Activated naive CD4-positive, alpha-beta T cell treated with anti-CD3 and anti-CD28 coated beads, Interleukin-2, amount 10 ng/mL, durations not matched to agents 7 days and 5 days (primary cell): ENCODE data around the gene CEACAM4.
A peak's percentile ranks its signal among the peaks of the same experiment; 100 is the strongest.

Experiments
- CTCF ChIA-PET: fragments of 350-600 bp; sonication (Branson Sonifier 250); formaldehyde crosslinking; loops from one replicate; lab custom pipeline; 2021; ENCODE audit warnings: antibody characterized with exemption; lab: Charles Lee
- DNase-seq: peaks from one replicate; pipeline ENCODE4 v3.0.0-alpha.2; 2020
- H3K27ac Mint-ChIP-seq: one replicate; pipeline ENCODE4 v1.8.0; 2021; ENCODE audit warnings: mild to moderate bottlenecking, moderate library complexity, mixed read lengths
- H3K27me3 Mint-ChIP-seq: one replicate; pipeline ENCODE4 v1.8.0; 2021; ENCODE audit warnings: mild to moderate bottlenecking, mixed read lengths
- H3K36me3 Mint-ChIP-seq: one replicate; pipeline ENCODE4 v1.8.0; 2021; ENCODE audit warnings: mixed read lengths
- H3K4me1 Mint-ChIP-seq: one replicate; pipeline ENCODE4 v1.8.0; 2021; ENCODE audit warnings: mixed read lengths
- H3K4me3 Mint-ChIP-seq: one replicate; pipeline ENCODE4 v1.8.0; 2021; ENCODE audit warnings: mild to moderate bottlenecking, moderate library complexity, mixed read lengths
- H3K9me3 Mint-ChIP-seq: one replicate; pipeline ENCODE4 v1.8.0; 2021; ENCODE audit warnings: mixed read lengths

CEACAM4 gene

DNA sequence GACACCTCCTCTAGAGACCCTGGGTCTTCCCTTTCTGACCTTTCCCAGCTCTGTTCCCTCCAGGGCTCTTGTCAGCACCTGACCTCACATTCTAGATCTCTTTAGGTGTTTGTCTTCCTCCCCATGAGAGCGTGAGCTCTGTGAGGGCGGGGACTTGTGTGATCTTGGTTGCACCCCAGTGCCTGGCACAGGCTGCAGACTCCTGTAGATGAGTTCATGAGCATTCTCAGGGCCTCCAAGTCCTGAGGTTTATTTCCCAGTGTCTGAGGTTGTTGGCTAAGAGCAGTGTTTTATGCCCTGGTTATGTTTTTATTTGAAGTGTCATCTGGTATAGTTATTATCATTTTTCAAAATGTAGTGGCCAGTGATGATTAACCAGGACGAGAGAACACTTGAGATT lies 596 bp downstream of the CEACAM4 start:
- H3K9me3 Mint-ChIP-seq = peaks cover 11% of the 10 kb centered on the region
- no peak for DNase-seq
- H3K27ac Mint-ChIP-seq = no peak overlapping the region
- no peak overlapping the region for H3K4me3 Mint-ChIP-seq
- H3K4me1 Mint-ChIP-seq = no peaks in the 10 kb centered on the region
- CTCF ChIA-PET = no interaction called here
- H3K36me3 Mint-ChIP-seq = no peaks in the 10 kb centered on the region
- peaks cover 60% of the 10 kb centered on the region for H3K27me3 Mint-ChIP-seq

DNA sequence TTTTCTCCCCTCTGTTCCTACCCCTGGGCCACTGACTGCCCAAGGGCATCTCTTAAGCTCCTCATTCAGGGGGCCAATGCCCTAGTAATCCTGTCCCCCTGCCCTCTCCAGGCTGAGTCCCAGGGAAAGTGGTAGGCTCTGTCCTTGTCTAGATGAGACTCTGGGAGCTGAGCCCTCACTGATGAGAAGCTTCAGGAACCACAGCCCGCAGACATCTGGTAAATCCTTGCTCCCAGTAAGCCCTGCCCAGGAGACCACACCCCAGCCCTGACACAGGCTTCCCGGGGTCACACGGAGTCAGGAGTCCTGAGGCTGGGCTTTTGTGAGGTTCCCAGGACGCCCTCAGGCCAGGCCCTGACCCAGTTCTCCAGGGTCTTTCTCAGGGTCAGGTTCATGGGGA lies 1.9 kb downstream of the CEACAM4 start:
- peaks cover 63% of the 10 kb centered on the region for H3K27me3 Mint-ChIP-seq
- CTCF ChIA-PET = interaction anchor here (1.0 kb wide), 2 partner anchors 17 to 22 kb away, joined by 3 to 6 read pairs; no protein-coding TSS in a partner anchor
- no peaks in the 10 kb centered on the region for H3K36me3 Mint-ChIP-seq
- DNase-seq = no peak
- no peak overlapping the region for H3K4me3 Mint-ChIP-seq
- H3K9me3 Mint-ChIP-seq = peaks cover 2% of the 10 kb centered on the region
- no peak overlapping the region for H3K27ac Mint-ChIP-seq
- no peaks in the 10 kb centered on the region for H3K4me1 Mint-ChIP-seq

DNA sequence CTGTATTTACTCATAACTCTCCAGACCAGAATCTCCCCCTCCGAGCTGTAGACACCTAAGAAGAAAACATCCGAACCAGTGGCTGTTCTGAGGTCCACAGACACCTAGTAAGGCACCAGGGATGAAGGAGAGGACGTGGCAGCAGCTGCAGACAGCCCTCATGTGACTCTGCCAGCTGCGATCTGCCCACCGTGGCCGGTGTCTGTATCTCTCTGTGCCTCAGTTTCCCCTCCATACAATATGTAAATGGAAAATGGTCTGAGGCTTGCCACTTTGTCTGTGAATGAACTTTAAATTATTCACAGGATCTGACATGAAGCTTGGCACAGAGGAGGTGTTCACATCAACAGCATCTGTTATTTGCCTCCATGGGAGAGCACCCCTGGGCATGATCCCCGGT lies 2.4 kb downstream of the CEACAM4 start:
- CTCF ChIA-PET = interaction anchor here (1.0 kb wide), 2 partner anchors 18 to 22 kb away, joined by 3 to 6 read pairs; no protein-coding TSS in a partner anchor
- no peaks in the 10 kb centered on the region for H3K9me3 Mint-ChIP-seq
- H3K27me3 Mint-ChIP-seq = peaks cover 63% of the 10 kb centered on the region
- DNase-seq = no peak
- no peak overlapping the region for H3K27ac Mint-ChIP-seq
- H3K36me3 Mint-ChIP-seq = no peaks in the 10 kb centered on the region
- H3K4me3 Mint-ChIP-seq = no peak overlapping the region
- no peaks in the 10 kb centered on the region for H3K4me1 Mint-ChIP-seq

DNA sequence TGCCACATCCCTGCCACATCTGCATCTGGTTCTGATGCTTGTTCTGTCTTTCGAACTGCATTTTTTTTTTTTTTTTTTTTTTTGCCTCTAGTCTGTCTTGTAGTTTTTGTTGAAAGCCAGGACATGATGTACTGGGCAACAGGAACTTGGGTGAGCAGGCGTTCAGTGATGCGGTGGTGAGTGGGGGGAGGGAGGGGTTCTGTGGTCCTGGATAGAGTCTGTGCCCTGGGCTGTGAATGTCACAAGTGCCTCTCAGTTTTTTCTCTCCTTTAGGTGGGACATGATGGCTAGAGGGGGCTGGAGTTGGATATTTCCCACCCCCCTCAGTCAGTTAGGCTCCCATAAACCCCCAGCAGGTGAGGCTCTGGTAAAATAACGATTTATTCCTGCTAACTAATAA lies 3.5 kb downstream of the CEACAM4 start:
- Mint-ChIP-seq H3K36me3 (no peaks in the 10 kb centered on the region), H3K27me3 (peaks cover 59% of the 10 kb centered on the region), H3K27ac (no peak overlapping the region), H3K9me3 (no peaks in the 10 kb centered on the region), H3K4me1 (no peaks in the 10 kb centered on the region), H3K4me3 (no peak overlapping the region)
- no peak for DNase-seq
- CTCF ChIA-PET = no interaction called here

DNA sequence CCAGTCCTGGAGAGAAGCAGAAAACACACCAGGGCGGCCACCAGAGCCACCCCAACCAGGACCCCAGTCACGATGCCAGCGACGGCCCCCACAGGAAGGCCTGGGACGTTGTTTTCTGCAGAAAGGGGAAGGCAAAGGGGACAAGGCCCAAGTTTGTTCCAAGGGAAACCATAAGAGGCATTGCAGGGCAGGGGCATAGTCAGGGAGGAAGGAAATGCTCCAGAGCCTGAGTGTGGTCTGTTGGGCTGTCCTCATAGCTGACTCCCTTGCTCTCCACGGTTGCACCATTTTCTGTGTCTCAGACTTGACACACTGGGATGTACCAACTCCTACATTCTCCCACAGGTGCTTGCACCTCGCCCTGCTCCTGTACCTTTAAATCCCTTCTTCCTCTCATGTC lies 5.2 kb downstream of the CEACAM4 start:
- no peak overlapping the region for H3K27ac Mint-ChIP-seq
- CTCF ChIA-PET = no interaction called here
- no peak overlapping the region for H3K4me3 Mint-ChIP-seq
- no peaks in the 10 kb centered on the region for H3K4me1 Mint-ChIP-seq
- H3K27me3 Mint-ChIP-seq = peaks cover 46% of the 10 kb centered on the region
- H3K36me3 Mint-ChIP-seq = no peaks in the 10 kb centered on the region
- no peak for DNase-seq
- no peaks in the 10 kb centered on the region for H3K9me3 Mint-ChIP-seq

DNA sequence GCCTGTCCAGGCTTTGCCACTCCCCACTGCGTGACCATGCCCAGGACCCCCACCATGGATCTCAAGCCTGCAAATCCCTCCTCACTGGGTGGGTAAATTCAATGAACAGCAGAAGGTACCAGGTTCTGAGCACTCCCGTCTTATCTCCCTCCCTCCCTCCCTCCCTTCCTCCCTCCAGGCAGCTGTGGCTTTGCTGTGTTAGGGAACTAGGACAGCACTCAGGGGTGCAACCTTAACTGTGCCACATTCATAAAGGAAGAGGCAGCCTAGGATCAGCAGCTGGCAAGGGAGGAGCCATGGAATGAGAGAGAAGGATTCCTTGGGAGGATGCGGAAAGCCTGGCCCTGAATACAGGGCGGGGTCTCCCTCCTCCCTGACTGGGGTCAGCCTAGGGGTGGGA lies 5.6 kb downstream of the CEACAM4 start:
- Mint-ChIP-seq H3K4me1 (no peaks in the 10 kb centered on the region), H3K4me3 (no peak overlapping the region), H3K27ac (no peak overlapping the region), H3K36me3 (no peaks in the 10 kb centered on the region), H3K27me3 (peaks cover 42% of the 10 kb centered on the region), H3K9me3 (no peaks in the 10 kb centered on the region)
- DNase-seq = no peak
- CTCF ChIA-PET = no interaction called here

DNA sequence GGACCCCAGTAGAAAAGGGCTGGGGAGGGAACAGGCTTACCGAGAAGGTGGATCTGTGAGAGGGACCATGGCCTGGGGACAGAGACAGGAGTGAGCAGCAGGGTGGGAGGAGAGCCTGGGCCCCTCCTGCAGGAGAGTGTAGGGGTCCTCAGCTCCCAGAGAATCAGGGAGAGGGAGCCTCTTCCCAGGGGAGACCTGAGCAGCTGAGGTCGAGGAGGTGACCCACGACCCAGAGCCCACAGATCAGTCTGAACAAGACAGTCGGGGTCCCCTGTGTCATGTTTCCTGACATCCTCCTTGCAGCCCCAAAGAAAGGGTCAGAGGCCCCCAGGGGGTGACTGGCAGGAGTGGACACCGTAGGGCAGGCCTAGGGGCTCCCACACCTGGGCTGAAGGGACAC lies 6.7 kb downstream of the CEACAM4 start:
- peaks cover 40% of the 10 kb centered on the region for H3K27me3 Mint-ChIP-seq
- CTCF ChIA-PET = no interaction called here
- no peaks in the 10 kb centered on the region for H3K36me3 Mint-ChIP-seq

DNA sequence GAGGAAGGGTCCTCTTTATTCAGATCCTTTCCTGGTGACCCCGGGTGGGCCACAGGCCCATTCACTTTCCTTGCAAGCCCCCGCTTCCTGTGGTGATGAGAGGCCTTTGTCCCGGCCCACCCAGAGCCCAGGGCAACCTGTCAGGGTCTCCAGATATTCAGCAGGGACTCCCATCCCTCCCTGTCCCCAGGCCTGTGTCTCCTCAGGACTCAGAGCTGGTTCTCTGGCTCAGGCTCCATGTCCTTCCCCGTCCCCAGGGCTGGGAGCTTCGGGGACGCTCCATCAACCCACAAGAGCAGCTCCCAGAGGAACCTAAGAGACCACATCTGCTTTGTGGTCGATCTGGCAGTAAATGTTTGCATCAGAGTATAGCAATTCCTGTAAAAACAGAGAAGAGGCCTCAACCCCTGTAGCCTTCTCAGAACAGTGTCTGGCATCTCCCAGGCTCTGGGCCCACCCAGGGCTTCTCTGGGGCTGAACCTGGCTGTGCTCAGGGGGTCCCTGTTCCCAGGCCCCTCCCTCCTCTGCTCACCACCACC lies 7.8 kb downstream of the CEACAM4 start:
- CTCF ChIA-PET = no interaction called here
- Mint-ChIP-seq H3K4me3 (no peak overlapping the region), H3K36me3 (no peaks in the 10 kb centered on the region), H3K27me3 (peaks cover 30% of the 10 kb centered on the region), H3K9me3 (no peaks in the 10 kb centered on the region), H3K4me1 (no peaks in the 10 kb centered on the region), H3K27ac (no peak overlapping the region)
- DNase-seq = no peak

More for the DNA sequence above, 6.7 kb downstream of the CEACAM4 start:
- Mint-ChIP-seq H3K4me1 (no peaks in the 10 kb centered on the region), H3K27ac (no peak overlapping the region), H3K9me3 (no peaks in the 10 kb centered on the region), H3K4me3 (no peak overlapping the region)
- no peak for DNase-seq

DNA sequence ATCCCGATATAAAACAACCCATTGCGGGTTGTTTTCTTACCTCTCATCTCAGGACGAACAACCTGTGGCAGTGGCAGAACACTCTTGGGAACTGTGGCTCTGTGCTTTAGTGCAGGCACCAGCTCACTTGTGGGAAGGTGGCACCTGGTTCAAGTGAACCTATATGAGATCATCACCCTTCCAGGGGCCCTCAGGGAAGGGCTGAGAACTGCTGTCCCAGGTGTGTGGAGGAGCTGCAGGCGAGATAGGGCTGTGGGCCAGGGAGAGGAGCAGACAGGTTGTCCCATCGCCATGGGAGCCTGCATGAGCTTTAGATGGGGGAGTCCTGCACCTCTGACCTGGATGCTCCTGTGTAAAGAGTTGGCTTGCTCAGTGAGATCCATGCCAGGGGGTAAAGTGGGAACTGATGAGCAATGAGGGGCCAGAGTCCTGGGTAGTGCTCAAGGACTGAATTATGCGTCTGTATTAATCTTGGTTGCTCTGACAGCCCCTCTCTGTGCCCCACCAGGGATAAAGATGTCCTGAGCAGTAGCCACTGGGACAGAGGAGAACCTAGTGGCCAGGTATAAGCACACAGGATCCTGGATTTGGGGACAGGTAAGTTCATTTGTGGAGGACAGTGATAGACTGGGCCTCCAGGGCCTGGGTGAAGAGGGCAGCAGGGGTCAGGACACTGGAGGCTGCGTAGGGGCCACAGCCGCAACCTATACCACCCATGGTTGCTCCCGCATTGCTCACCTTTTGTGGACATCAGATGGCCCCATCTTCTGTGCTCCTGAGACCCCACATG lies 8.7 kb downstream of the CEACAM4 start:
- peaks cover 25% of the 10 kb centered on the region for H3K27me3 Mint-ChIP-seq
- no peaks in the 10 kb centered on the region for H3K9me3 Mint-ChIP-seq

DNA sequence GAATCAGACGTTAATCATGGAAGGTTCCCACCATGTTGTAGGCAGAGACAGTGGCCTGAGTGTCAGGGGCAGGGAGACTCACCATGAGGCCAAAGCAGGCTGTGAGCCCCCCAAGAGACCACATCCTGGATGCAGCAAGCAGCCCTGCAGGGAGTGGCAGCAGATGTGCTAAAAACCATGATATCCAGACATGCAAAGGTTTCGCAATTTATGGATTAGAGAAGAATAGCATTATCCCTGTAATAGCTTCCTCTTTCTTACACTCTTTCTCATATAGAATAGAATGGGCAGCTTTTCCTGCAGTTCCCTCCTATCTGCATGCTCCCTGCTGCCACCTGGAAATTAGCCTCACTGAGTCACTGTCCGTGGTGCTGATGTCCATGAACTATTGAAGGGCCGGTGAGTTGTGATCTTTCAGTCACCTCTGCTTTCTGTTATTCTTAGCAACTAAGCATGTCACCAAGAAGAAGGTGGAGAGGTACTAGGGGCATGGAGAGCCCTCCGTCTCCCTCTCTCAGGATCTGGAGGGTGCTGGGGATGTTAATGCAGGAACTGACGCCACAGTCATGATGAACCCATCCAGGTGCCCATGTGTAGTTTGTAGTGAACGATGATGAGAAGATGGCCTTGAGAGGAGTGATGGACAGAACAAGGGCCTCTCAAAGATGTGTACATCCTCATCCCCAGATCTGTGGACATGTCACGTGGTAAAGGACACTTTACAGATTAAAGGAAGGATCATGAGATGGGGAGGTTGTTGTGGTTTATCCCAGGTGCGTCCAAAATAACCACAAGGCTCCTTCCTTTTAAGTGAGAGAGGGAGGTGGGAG lies 9.9 kb downstream of the CEACAM4 start:
- Mint-ChIP-seq H3K4me1 (no peaks in the 10 kb centered on the region), H3K27ac (no peak overlapping the region), H3K4me3 (no peak overlapping the region), H3K9me3 (no peaks in the 10 kb centered on the region), H3K27me3 (peaks cover 24% of the 10 kb centered on the region), H3K36me3 (no peaks in the 10 kb centered on the region)
- DNase-seq = peak; percentile 36
- CTCF ChIA-PET = interaction anchor here (2.0 kb wide), 1 partner anchor 25 kb away, joined by 5 read pairs; no protein-coding TSS in a partner anchor

More for the DNA sequence above, 8.7 kb downstream of the CEACAM4 start:
- Mint-ChIP-seq H3K27ac (no peak overlapping the region), H3K36me3 (no peaks in the 10 kb centered on the region), H3K4me3 (no peak overlapping the region), H3K4me1 (no peaks in the 10 kb centered on the region)
- no peak for DNase-seq
- CTCF ChIA-PET = interaction anchor here (2.0 kb wide), 1 partner anchor 24 kb away, joined by 5 read pairs; no protein-coding TSS in a partner anchor

DNA sequence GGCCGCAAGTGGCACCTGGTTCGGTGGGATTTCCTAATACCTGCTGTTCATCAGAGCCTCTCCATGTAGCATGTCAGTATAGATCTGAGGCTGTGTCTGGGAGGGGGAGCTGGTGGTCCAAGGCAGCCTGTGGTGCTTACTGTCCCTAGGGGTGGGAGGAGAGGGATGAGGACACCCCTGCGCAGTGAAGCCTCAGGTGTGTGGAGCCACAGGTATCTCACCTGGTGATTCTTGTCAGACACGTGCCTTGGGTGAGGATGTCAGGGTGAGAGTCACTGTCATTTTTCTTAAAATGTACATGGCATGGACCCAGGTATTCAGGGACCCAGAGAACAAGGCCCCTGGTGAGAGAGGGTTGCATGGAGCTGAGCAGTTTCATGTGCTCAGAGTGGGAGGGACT lies 11.7 kb downstream of the CEACAM4 start:
- peaks cover 24% of the 10 kb centered on the region for H3K27me3 Mint-ChIP-seq
- no peak overlapping the region for H3K27ac Mint-ChIP-seq
- H3K4me3 Mint-ChIP-seq = no peak overlapping the region
- H3K4me1 Mint-ChIP-seq = no peaks in the 10 kb centered on the region
- CTCF ChIA-PET = no interaction called here
- no peaks in the 10 kb centered on the region for H3K9me3 Mint-ChIP-seq
- H3K36me3 Mint-ChIP-seq = no peaks in the 10 kb centered on the region
- no peak for DNase-seq

DNA sequence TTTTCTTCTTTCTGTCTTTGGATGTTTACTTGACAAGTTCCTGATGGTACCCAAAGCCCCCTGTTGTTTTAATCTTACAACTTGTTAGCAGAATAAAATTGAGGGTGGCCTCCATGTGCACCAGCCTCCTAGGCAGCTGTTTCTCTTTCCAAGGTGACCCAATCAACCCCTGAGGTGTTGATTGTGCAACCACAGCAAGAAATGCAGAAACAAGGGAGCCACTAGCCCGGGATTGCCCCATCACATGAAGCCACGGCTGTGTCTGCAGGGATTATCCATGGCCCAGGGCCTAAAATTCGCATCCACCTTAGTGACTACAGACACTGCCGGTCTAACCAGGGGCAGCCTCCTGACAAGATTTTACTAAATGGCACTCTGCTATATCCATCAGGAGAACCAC lies 14.4 kb downstream of the CEACAM4 start:
- no peaks in the 10 kb centered on the region for H3K4me1 Mint-ChIP-seq
- no peak for DNase-seq
- H3K36me3 Mint-ChIP-seq = no peaks in the 10 kb centered on the region
- no peak overlapping the region for H3K4me3 Mint-ChIP-seq
- peaks cover 32% of the 10 kb centered on the region for H3K27me3 Mint-ChIP-seq
- CTCF ChIA-PET = interaction anchor here (0.9 kb wide), 1 partner anchor 22 kb away, joined by 3 read pairs; no protein-coding TSS in a partner anchor
- no peaks in the 10 kb centered on the region for H3K9me3 Mint-ChIP-seq
- peak overlapping the region; percentile 38 for H3K27ac Mint-ChIP-seq

DNA sequence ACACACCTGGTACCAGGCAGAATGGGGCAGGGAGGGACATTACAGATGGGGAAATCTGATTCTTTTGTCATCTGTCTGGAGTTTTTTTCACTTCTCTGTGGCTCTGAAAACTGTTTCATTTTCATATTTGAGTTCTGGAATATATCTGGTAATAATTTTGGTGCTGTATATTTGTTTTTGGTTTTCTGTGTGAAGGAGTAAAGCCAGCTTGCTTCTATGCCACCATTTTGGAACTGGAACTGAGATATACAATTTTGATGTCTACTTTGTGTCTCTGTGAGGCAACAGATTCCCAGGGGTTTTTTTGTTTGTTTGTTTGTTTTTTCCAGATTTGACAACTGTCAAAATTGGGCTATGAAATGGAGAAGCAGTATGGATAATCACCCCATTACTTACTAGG lies 16.1 kb downstream of the CEACAM4 start:
- CTCF ChIA-PET = no interaction called here
- DNase-seq = no peak
- H3K27ac Mint-ChIP-seq = no peak overlapping the region
- no peaks in the 10 kb centered on the region for H3K9me3 Mint-ChIP-seq
- no peaks in the 10 kb centered on the region for H3K4me1 Mint-ChIP-seq
- H3K4me3 Mint-ChIP-seq = no peak overlapping the region
- peaks cover 45% of the 10 kb centered on the region for H3K27me3 Mint-ChIP-seq
- H3K36me3 Mint-ChIP-seq = no peaks in the 10 kb centered on the region

DNA sequence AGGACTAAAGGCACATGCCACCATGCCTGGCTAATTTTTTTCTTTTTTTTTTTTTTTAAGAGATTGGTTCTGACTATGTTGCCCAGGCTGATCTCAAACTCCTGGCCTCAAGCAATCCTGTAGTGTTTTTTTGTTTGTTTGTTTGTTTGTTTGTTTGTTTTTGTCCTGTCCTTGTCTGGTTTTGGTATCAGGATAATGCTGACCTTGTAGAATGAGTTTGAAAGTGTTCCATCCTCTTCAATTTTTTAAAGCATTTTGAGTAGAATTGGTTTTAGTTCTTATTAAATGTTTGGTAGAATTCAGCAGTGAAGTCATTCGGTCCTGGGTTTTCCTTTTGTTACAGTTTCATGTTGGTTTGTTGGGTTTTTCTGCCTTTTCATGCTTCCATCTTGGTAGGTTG lies 19.2 kb downstream of the CEACAM4 start:
- H3K27ac Mint-ChIP-seq = no peak overlapping the region
- H3K27me3 Mint-ChIP-seq = peaks cover 55% of the 10 kb centered on the region
- H3K9me3 Mint-ChIP-seq = no peaks in the 10 kb centered on the region
- no peaks in the 10 kb centered on the region for H3K4me1 Mint-ChIP-seq
- no peaks in the 10 kb centered on the region for H3K36me3 Mint-ChIP-seq
- DNase-seq = no peak
- CTCF ChIA-PET = no interaction called here
- H3K4me3 Mint-ChIP-seq = no peak overlapping the region
